Gastrocnemius medialis (tissue), 4 donors: ENCODE results near the gene WDR81. TPM values are rescaled to one million over a fixed set of nuclear protein-coding genes. Genes with fewer than 3 reads are reported as not detected.

Source experiments
- ATAC-seq, 2 donors: fragments of 150-250 bp; one replicate each; pipeline ENCODE4 v1.9.1; 2016
- DNase-seq, 2 donors: peaks; one replicate each; pipeline ENCODE4 v3.0.0-alpha.2; 2019
- H3K27ac ChIP-seq, 4 donors: fragments of 200-600 bp; sonication (generic); 1 replicate in 1 of 4; 2 replicates in 3 of 4; pipeline ENCODE4 v1.5.1; 2016 to 2018; ENCODE audit warnings: mild to moderate bottlenecking in 2 of 4, moderate library complexity in 1 of 4
- H3K27me3 ChIP-seq, 3 donors: fragments of 200-600 bp; sonication (generic) in 2 of 3; 1 replicate in 1 of 3; 2 replicates in 2 of 3; pipeline versions ENCODE4 v1.5.1 to v1.6.0; 2016 to 2019; ENCODE audit warnings: mild to moderate bottlenecking in 1 of 3, moderate library complexity in 1 of 3
- H3K36me3 ChIP-seq, 2 donors: fragments of 200-600 bp; sonication (generic) in 1 of 2; one replicate each; pipeline ENCODE4 v1.5.1; 2017 to 2018
- H3K4me1 ChIP-seq, 2 donors: fragments of 200-600 bp; sonication (generic) in 1 of 2; one replicate each; pipeline ENCODE4 v1.5.1; 2016 to 2017; ENCODE audit warnings: mild to moderate bottlenecking in 2 of 2
- H3K4me3 ChIP-seq, 4 donors: fragments of 200-600 bp; sonication (generic) in 3 of 4; 1 replicate in 1 of 4; 2 replicates in 3 of 4; pipeline ENCODE4 v1.5.1; 2016 to 2019; ENCODE audit warnings: mild to moderate bottlenecking in 2 of 4
- H3K9me3 ChIP-seq, 3 donors: fragments of 200-600 bp; sonication (generic) in 2 of 3; 1 replicate in 1 of 3; 2 replicates in 2 of 3; pipeline ENCODE4 v1.5.1; 2016 to 2019
- CTCF ChIP-seq, 5 experiments: fragments of 450-650 bp in 3 of 5; fragments of 200-600 bp in 2 of 5; sonication (generic) in 2 of 5; IDR thresholded peaks in 4 of 5; conservative IDR thresholded peaks in 1 of 5; 1 replicate in 4 of 5; 2 replicates in 1 of 5; pipeline ENCODE4 v1.5.1; 2016 to 2019; ENCODE audit warnings: antibody characterized with exemption in 5 of 5, mild to moderate bottlenecking in 3 of 5, moderate library complexity in 3 of 5
- POLR2A ChIP-seq, 2 donors: fragments of 450-650 bp; IDR thresholded peaks; one replicate each; pipeline ENCODE4 v1.6.1; 2017; ENCODE audit warnings: antibody characterized with exemption in 2 of 2, mild to moderate bottlenecking in 2 of 2, moderate library complexity in 2 of 2
- in situ Hi-C, 4 donors: fragments of 200-750 bp; cut with MboI; loops; one replicate each; pipeline versions ENCODE4 v1.15.0 to v1.8.0; 2017; ENCODE audit warnings: low sequenced_read_pairs in 4 of 4
- intact Hi-C: fragments of 100-400 bp; cut with DNase I; formaldehyde crosslinking; loops from one replicate; pipeline ENCODE4 v1.15.1; 2023; ENCODE audit warnings: low total_unique reads
- total RNA-seq, 4 donors: library from RNA; depleted of rRNA; stranded (reverse); fragments of >200 nt; gene quantifications; one replicate each; pipeline versions ENCODE4 v1.1.0 to v1.2.3, GENCODE V29; 2016

The WDR81 gene
- total RNA-seq, 4 donors from 2014 or later = 22.3 to 61.1 (median 42.7) TPM

GRCh38 chr17:1714980-1715802, 9.3 kb upstream of the WDR81 start:
- DNase-seq (peak; percentile 96 to 99), ATAC-seq (peak; percentile 32 to 41)
- in situ Hi-C loops = loop anchor here in 1 of 4 donors (5.0 kb wide), 1 partner anchor 72 kb away; no protein-coding TSS in a partner anchor
- TF ChIP-seq POLR2A (IDR thresholded peaks at IDR 0.05) = peak; percentile 66 to 73
- TF ChIP-seq CTCF (IDR thresholded peaks at IDR 0.05 in 4 of 5, conservative IDR thresholded peaks at IDR 0.05 in 1 of 5) = no peak
- H3K9me3 ChIP-seq = no peaks in the 10 kb centered on the region
- peak overlapping the region; percentile 91 to 95 (median 94) for H3K4me3 ChIP-seq
- intact Hi-C loops = loop anchor here (1.0 to 5.0 kb wide), 3 partner anchors 46 to 138 kb away; partner anchors contain the start of gene RILP
- no peaks in the 10 kb centered on the region for H3K27me3 ChIP-seq
- H3K36me3 ChIP-seq = peaks cover 0 to 29% of the 10 kb centered on the region in 2 donors
- H3K4me1 ChIP-seq = peaks cover 47 to 56% of the 10 kb centered on the region in 2 donors
- H3K27ac ChIP-seq = peak overlapping the region; percentile 99 to 100 (median 100)

GRCh38 chr17:1715803-1716075, 8.8 kb upstream of the WDR81 start:
- intact Hi-C loops (loop anchor here (1.0 to 5.0 kb wide), 4 partner anchors 66 to 685 kb away; partner anchors contain the start of genes MNT and RILP), in situ Hi-C loops (loop anchor here in 1 of 4 donors (5.0 kb wide), 1 partner anchor 72 kb away; no protein-coding TSS in a partner anchor)
- Histone ChIP-seq H3K4me1 (peaks cover 52 to 55% of the 10 kb centered on the region in 2 donors), H3K27ac (peak overlapping the region; percentile 99 to 100 (median 100)), H3K27me3 (no peaks in the 10 kb centered on the region), H3K4me3 (peak overlapping the region; percentile 91 to 95 (median 94)), H3K9me3 (no peaks in the 10 kb centered on the region), H3K36me3 (peaks cover 0 to 29% of the 10 kb centered on the region in 2 donors)
- ATAC-seq (no peak), DNase-seq (no peak)
- TF ChIP-seq POLR2A (IDR thresholded peaks at IDR 0.05) = no peak
- TF ChIP-seq CTCF (IDR thresholded peaks at IDR 0.05 in 4 of 5, conservative IDR thresholded peaks at IDR 0.05 in 1 of 5) = no peak

GRCh38 chr17:1716076-1716911, 8.2 kb upstream of the WDR81 start:
- peak; percentile 100 for DNase-seq
- Histone ChIP-seq H3K9me3 (no peaks in the 10 kb centered on the region), H3K4me1 (peaks cover 52 to 55% of the 10 kb centered on the region in 2 donors), H3K27me3 (no peaks in the 10 kb centered on the region), H3K36me3 (peaks cover 0 to 29% of the 10 kb centered on the region in 2 donors), H3K27ac (peak overlapping the region; percentile 99 to 100 (median 100)), H3K4me3 (peak overlapping the region; percentile 91 to 95 (median 94))
- intact Hi-C loops = loop anchor here (2.0 to 5.0 kb wide), 3 partner anchors 139 to 685 kb away; partner anchors contain the start of gene MNT
- peak; percentile 99 to 100 for TF ChIP-seq POLR2A (IDR thresholded peaks at IDR 0.05)
- no peak for TF ChIP-seq CTCF (IDR thresholded peaks at IDR 0.05 in 4 of 5, conservative IDR thresholded peaks at IDR 0.05 in 1 of 5)
- in situ Hi-C loops = loop anchor here in 1 of 4 donors (5.0 kb wide), 1 partner anchor 71 kb away; no protein-coding TSS in a partner anchor
- peak; percentile 47 to 59 for ATAC-seq

GRCh38 chr17:1716912-1717695, 7.4 kb upstream of the WDR81 start:
- intact Hi-C loops (loop anchor here (1.0 to 5.0 kb wide), 4 partner anchors 67 to 684 kb away; partner anchors contain the start of gene MNT), in situ Hi-C loops (loop anchor here in 1 of 4 donors (5.0 kb wide), 1 partner anchor 70 kb away; no protein-coding TSS in a partner anchor)
- Histone ChIP-seq H3K36me3 (peaks cover 0 to 22% of the 10 kb centered on the region in 2 donors), H3K27me3 (no peaks in the 10 kb centered on the region), H3K27ac (peak overlapping the region; percentile 95 to 100 (median 99)), H3K9me3 (no peaks in the 10 kb centered on the region), H3K4me1 (peaks cover 44 to 48% of the 10 kb centered on the region in 2 donors), H3K4me3 (peak overlapping the region; percentile 72 to 85 (median 80))
- ATAC-seq (peak; percentile 49 to 64), DNase-seq (peak; percentile 96 to 98)
- TF ChIP-seq CTCF (IDR thresholded peaks at IDR 0.05 in 4 of 5, conservative IDR thresholded peaks at IDR 0.05 in 1 of 5) = no peak
- TF ChIP-seq POLR2A (IDR thresholded peaks at IDR 0.05) = peak; percentile 92
